Measurements from ENCODE around the gene TENT4A. TPM values are rescaled to one million over a fixed set of nuclear protein-coding genes. Genes with fewer than 3 reads are reported as not detected.

Gene TENT4A
- total RNA-seq, 1 experiment from 2014 or later: 29.2 TPM

DNA sequence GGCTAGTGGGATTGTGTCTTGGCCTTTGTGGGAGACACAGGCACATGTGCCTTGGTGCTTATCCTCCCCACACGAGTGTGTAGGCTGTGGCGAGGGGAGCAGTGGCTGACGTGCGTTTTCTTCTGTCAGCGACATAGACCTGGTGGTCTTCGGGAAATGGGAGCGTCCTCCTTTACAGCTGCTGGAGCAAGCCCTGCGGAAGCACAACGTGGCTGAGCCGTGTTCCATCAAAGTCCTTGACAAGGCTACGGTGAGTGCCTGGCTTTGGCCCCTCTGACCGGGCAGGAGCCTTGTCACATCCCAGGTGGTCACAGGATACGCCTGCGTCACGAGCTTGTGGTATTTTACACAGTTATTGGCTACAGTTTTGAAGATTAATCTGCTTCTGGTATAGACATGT is 26.4 kb downstream of the TENT4A start:
- Mint-ChIP-seq H3K4me1 (no peaks in the 10 kb centered on the region), H3K27me3 (ENCODE audit: low read depth) (no peaks in the 10 kb centered on the region), H3K4me3 (no peak overlapping the region), H3K36me3 (peaks cover 49% of the 10 kb centered on the region), H3K9me3 (no peaks in the 10 kb centered on the region), H3K27ac (no peak overlapping the region)
- DNase-seq (ENCODE audit: low spot score) (no peak), ATAC-seq (no peak)
- POLR2A ChIA-PET: no interaction called here
- TF ChIP-seq, protein P1, sequence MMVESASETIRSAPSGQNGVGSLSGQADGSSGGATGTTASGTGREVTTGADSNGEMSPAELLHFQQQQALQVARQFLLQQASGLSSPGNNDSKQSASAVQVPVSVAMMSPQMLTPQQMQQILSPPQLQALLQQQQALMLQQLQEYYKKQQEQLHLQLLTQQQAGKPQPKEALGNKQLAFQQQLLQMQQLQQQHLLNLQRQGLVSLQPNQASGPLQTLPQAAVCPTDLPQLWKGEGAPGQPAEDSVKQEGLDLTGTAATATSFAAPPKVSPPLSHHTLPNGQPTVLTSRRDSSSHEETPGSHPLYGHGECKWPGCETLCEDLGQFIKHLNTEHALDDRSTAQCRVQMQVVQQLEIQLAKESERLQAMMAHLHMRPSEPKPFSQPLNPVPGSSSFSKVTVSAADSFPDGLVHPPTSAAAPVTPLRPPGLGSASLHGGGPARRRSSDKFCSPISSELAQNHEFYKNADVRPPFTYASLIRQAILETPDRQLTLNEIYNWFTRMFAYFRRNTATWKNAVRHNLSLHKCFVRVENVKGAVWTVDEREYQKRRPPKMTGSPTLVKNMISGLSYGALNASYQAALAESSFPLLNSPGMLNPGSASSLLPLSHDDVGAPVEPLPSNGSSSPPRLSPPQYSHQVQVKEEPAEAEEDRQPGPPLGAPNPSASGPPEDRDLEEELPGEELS (CRISPR knock-in tag; IDR thresholded peaks at IDR 0.05): no peak
- no peak for TF ChIP-seq NFYB (CRISPR knock-in tag; conservative IDR thresholded peaks at IDR 0.05; ENCODE audit: low read depth)
- no peak for TF ChIP-seq ZNF138 (CRISPR knock-in tag; conservative IDR thresholded peaks at IDR 0.05)
- TF ChIP-seq, protein P2, sequence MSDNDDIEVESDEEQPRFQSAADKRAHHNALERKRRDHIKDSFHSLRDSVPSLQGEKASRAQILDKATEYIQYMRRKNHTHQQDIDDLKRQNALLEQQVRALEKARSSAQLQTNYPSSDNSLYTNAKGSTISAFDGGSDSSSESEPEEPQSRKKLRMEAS (CRISPR knock-in tag; IDR thresholded peaks at IDR 0.05): no peak
- no peak for TF ChIP-seq NR1H2 (CRISPR knock-in tag; IDR thresholded peaks at IDR 0.05)
- TF ChIP-seq SMAD4 (CRISPR knock-in tag; IDR thresholded peaks at IDR 0.05): no peak
- no peak for TF ChIP-seq MYBL2 (CRISPR knock-in tag; IDR thresholded peaks at IDR 0.05)
- TF ChIP-seq OVOL2 (CRISPR knock-in tag; IDR thresholded peaks at IDR 0.05; ENCODE audit: borderline replicate concordance): no peak
- no peak for TF ChIP-seq RORB (CRISPR knock-in tag; IDR thresholded peaks at IDR 0.05)
- no peak for TF ChIP-seq RELA (CRISPR knock-in tag; IDR thresholded peaks at IDR 0.05; ENCODE audit: borderline replicate concordance)
- CTCF ChIA-PET: no interaction called here

DNA sequence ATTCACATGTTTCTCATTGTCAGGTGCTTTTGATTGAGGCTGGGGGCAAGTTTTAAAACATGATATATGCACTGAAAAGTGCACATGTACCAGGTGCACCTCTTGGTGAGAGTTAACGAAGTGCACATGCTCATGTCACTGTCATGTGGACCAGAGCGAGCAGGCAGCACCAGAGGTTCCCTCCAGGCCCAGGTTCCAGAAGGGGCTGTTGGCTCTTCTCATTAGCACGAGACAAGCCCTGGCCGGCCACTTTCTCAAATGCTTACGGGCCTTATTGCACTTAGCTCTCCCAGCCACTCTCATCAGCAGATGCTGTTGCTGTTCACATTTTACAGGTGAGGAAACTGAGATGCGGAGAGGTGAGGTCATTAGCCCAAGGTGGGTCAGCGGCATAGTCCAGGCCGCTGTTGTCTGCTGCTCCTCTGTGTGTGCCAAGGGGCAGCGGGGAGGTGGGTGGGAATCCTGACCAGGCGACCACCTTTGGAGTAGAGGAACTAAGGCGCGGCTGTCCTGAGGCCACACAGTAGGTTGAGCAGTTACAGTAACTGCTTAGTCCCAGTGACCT is 27.4 kb downstream of the TENT4A start:
- H3K27me3 Mint-ChIP-seq (ENCODE audit: low read depth): no peaks in the 10 kb centered on the region
- ChIA-PET CTCF (no interaction called here), POLR2A (no interaction called here)
- no peaks in the 10 kb centered on the region for H3K4me1 Mint-ChIP-seq
- H3K4me3 Mint-ChIP-seq: no peak overlapping the region
- DNase-seq (ENCODE audit: low spot score) (no peak), ATAC-seq (no peak)
- no peaks in the 10 kb centered on the region for H3K9me3 Mint-ChIP-seq
- peaks cover 49% of the 10 kb centered on the region for H3K36me3 Mint-ChIP-seq
- H3K27ac Mint-ChIP-seq: no peak overlapping the region
- TF ChIP-seq GABPB1 (CRISPR knock-in tag; IDR thresholded peaks at IDR 0.05) (no peak), OVOL2 (CRISPR knock-in tag; IDR thresholded peaks at IDR 0.05; ENCODE audit: borderline replicate concordance) (no peak), HMGA2 (CRISPR knock-in tag; IDR thresholded peaks at IDR 0.05) (no peak), RELA (CRISPR knock-in tag; IDR thresholded peaks at IDR 0.05; ENCODE audit: borderline replicate concordance) (no peak), ZNF263 (CRISPR knock-in tag; IDR thresholded peaks at IDR 0.05; ENCODE audit: low read depth) (no peak), TEAD1 (CRISPR knock-in tag; IDR thresholded peaks at IDR 0.05) (no peak), PRRX2 (CRISPR knock-in tag; IDR thresholded peaks at IDR 0.05) (no peak)
- TF ChIP-seq, protein P3, sequence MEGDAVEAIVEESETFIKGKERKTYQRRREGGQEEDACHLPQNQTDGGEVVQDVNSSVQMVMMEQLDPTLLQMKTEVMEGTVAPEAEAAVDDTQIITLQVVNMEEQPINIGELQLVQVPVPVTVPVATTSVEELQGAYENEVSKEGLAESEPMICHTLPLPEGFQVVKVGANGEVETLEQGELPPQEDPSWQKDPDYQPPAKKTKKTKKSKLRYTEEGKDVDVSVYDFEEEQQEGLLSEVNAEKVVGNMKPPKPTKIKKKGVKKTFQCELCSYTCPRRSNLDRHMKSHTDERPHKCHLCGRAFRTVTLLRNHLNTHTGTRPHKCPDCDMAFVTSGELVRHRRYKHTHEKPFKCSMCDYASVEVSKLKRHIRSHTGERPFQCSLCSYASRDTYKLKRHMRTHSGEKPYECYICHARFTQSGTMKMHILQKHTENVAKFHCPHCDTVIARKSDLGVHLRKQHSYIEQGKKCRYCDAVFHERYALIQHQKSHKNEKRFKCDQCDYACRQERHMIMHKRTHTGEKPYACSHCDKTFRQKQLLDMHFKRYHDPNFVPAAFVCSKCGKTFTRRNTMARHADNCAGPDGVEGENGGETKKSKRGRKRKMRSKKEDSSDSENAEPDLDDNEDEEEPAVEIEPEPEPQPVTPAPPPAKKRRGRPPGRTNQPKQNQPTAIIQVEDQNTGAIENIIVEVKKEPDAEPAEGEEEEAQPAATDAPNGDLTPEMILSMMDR (IDR thresholded peaks at IDR 0.05): no peak
- TF ChIP-seq, protein P4, sequence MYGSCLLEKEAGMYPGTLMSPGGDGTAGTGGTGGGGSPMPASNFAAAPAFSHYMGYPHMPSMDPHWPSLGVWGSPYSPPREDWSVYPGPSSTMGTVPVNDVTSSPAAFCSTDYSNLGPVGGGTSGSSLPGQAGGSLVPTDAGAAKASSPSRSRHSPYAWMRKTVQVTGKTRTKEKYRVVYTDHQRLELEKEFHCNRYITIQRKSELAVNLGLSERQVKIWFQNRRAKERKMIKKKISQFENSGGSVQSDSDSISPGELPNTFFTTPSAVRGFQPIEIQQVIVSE (CRISPR knock-in tag; IDR thresholded peaks at IDR 0.05; ENCODE audit: borderline replicate concordance): no peak
- TF ChIP-seq, protein P5, sequence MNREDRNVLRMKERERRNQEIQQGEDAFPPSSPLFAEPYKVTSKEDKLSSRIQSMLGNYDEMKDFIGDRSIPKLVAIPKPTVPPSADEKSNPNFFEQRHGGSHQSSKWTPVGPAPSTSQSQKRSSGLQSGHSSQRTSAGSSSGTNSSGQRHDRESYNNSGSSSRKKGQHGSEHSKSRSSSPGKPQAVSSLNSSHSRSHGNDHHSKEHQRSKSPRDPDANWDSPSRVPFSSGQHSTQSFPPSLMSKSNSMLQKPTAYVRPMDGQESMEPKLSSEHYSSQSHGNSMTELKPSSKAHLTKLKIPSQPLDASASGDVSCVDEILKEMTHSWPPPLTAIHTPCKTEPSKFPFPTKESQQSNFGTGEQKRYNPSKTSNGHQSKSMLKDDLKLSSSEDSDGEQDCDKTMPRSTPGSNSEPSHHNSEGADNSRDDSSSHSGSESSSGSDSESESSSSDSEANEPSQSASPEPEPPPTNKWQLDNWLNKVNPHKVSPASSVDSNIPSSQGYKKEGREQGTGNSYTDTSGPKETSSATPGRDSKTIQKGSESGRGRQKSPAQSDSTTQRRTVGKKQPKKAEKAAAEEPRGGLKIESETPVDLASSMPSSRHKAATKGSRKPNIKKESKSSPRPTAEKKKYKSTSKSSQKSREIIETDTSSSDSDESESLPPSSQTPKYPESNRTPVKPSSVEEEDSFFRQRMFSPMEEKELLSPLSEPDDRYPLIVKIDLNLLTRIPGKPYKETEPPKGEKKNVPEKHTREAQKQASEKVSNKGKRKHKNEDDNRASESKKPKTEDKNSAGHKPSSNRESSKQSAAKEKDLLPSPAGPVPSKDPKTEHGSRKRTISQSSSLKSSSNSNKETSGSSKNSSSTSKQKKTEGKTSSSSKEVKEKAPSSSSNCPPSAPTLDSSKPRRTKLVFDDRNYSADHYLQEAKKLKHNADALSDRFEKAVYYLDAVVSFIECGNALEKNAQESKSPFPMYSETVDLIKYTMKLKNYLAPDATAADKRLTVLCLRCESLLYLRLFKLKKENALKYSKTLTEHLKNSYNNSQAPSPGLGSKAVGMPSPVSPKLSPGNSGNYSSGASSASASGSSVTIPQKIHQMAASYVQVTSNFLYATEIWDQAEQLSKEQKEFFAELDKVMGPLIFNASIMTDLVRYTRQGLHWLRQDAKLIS (CRISPR knock-in tag; IDR thresholded peaks at IDR 0.05; ENCODE audit: borderline replicate concordance): no peak
- TF ChIP-seq, protein P6, sequence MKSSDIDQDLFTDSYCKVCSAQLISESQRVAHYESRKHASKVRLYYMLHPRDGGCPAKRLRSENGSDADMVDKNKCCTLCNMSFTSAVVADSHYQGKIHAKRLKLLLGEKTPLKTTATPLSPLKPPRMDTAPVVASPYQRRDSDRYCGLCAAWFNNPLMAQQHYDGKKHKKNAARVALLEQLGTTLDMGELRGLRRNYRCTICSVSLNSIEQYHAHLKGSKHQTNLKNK (CRISPR knock-in tag; IDR thresholded peaks at IDR 0.05): no peak
- TF ChIP-seq, protein P7, sequence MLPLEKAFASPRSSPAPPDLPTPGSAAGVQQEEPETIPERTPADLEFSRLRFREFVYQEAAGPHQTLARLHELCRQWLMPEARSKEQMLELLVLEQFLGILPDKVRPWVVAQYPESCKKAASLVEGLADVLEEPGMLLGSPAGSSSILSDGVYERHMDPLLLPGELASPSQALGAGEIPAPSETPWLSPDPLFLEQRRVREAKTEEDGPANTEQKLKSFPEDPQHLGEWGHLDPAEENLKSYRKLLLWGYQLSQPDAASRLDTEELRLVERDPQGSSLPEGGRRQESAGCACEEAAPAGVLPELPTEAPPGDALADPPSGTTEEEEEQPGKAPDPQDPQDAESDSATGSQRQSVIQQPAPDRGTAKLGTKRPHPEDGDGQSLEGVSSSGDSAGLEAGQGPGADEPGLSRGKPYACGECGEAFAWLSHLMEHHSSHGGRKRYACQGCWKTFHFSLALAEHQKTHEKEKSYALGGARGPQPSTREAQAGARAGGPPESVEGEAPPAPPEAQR (CRISPR knock-in tag; IDR thresholded peaks at IDR 0.05): no peak
- TF ChIP-seq, protein P8, sequence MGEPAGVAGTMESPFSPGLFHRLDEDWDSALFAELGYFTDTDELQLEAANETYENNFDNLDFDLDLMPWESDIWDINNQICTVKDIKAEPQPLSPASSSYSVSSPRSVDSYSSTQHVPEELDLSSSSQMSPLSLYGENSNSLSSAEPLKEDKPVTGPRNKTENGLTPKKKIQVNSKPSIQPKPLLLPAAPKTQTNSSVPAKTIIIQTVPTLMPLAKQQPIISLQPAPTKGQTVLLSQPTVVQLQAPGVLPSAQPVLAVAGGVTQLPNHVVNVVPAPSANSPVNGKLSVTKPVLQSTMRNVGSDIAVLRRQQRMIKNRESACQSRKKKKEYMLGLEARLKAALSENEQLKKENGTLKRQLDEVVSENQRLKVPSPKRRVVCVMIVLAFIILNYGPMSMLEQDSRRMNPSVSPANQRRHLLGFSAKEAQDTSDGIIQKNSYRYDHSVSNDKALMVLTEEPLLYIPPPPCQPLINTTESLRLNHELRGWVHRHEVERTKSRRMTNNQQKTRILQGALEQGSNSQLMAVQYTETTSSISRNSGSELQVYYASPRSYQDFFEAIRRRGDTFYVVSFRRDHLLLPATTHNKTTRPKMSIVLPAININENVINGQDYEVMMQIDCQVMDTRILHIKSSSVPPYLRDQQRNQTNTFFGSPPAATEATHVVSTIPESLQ (CRISPR knock-in tag; IDR thresholded peaks at IDR 0.05): no peak

Measured in WTC11 (cell line).